Thyroid gland (tissue), 4 donors: ENCODE data around the gene DOP1A.

Source experiments
- CTCF ChIP-seq, 6 experiments: fragments of 200-600 bp in 3 of 6; fragments of 450-650 bp in 3 of 6; sonication (generic) in 3 of 6; IDR thresholded peaks; one replicate each; pipeline ENCODE4 v1.5.1; 2016 to 2019; ENCODE audit warnings: antibody characterized with exemption in 6 of 6, mild to moderate bottlenecking in 2 of 6, inconsistent platforms in 1 of 6, moderate library complexity in 1 of 6
- POLR2A ChIP-seq, 2 donors: fragments of 450-650 bp; IDR thresholded peaks; one replicate each; pipeline ENCODE4 v1.6.1; 2017; ENCODE audit warnings: antibody characterized with exemption in 2 of 2, mild to moderate bottlenecking in 2 of 2, moderate library complexity in 1 of 2

DNA sequence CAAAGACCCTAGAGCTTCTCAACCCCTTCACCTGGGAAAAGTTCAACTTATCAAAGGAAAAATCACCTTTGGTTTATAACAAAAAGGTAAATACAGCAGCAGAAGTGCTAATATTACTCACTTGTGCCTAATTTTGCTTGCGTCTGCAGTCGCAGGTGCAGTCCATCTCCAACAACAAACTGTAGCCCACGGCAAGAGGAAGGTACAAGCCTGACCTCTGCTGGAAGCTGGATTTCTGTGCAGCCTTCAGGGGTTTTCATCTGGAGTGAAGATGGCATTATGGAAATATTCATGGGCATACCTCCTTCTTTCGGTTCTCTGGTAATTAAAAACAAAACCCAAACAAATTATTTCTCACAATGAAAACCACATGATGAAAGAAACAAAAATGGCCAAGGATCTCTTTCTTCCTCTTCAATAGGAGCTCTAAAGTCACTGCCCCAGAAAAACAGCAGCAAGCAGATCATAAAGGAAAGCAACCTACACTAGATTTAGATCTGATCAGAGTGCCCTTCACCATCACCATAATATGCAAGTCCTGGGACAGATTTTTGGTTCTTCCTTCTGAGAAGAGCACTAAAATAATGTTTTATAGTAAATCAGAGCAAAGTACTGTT is 9.7 kb upstream of the DOP1A start:
- TF ChIP-seq CTCF (IDR thresholded peaks at IDR 0.05) (peak in 5 of 6 experiments; percentile 11 to 67 (median 42)), POLR2A (IDR thresholded peaks at IDR 0.05) (no peak)
